ENCODE measurements around the gene RPIA.
A peak's percentile ranks its signal among the peaks of the same experiment; 100 is the strongest.
"Not testable (repeated sequence)": the region's sequence is repeated elsewhere in the genome, so short reads cannot be mapped to it uniquely, and the experiment has no call there.

Gene RPIA

DNA sequence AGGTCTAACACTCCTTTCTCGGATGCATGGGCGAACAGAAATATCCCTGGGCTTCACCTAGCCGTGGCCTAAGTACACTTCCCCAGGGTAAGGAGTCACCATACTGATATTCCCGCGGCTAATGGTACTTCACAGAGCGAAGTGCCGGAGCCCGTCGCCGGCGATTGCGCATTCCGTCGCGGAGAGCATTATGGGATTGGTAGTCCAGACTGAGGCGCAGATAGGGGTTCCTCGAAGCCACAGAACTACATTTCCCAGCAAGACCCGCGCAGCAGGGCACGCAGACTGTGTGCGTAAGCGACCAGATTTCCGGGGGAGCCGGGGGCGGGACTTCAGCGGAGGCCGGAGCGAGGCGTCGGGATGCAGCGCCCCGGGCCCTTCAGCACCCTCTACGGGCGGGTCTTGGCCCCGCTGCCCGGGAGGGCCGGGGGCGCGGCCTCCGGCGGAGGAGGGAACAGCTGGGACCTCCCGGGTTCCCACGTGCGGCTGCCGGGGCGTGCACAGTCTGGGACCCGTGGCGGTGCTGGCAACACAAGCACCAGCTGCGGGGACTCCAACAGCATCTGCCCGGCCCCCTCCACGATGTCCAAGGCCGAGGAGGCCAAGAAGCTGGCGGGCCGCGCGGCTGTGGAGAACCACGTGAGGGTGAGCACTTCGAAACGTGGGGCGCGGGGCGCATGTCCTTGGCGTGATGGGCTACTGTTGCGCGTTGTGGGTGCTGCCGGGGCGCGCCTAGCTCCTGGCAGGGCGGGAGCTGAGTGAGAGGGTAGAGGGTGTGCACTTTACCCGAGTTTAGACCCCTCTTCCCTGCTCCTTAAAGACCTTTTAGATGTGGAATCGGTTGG lies at the start of gene RPIA:
TSS of gene RPIA (plus strand) at position 335 of the 845 bp plus-strand sequence. CDS start at position 361, 26 bp downstream.
- peak; percentile 85 for DNase-seq

GRCh38 chr2:88642278-88642677 lies 49.2 kb upstream of the RPIA start:
- no peak for DNase-seq

- DNase-seq: not testable (repeated sequence)
These were observed 46.1 kb upstream of the RPIA start for GRCh38 chr2:88645291-88645882.

GRCh38 chr2:88651646-88652045 lies 39.8 kb upstream of the RPIA start:
- no peak for DNase-seq

- DNase-seq: no peak
These were observed 36.8 kb upstream of the RPIA start for GRCh38 chr2:88654714-88655113.

- DNase-seq: no peak
These were observed 34.8 kb upstream of the RPIA start for GRCh38 chr2:88656690-88657089.

DNA sequence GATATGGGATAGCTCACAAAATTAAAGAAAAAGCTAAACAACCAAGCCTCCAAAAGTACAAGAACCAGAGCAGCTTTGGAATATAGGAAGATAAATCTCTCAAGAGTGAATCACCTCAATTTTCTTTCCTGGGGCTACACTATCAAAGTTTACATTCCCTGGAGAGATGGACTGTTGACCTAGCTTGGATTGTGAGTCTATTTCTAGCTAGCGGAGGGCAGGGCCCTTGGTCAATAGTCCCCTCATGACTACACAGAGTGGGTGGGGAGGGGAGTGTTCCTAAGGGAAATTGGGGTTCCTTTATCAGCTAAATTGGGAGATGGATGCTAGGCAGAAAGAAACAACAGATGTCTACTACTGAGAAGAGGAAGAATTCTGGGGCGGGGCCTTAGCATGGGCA lies 34.3 kb upstream of the RPIA start:
- DNase-seq: no peak

DNA sequence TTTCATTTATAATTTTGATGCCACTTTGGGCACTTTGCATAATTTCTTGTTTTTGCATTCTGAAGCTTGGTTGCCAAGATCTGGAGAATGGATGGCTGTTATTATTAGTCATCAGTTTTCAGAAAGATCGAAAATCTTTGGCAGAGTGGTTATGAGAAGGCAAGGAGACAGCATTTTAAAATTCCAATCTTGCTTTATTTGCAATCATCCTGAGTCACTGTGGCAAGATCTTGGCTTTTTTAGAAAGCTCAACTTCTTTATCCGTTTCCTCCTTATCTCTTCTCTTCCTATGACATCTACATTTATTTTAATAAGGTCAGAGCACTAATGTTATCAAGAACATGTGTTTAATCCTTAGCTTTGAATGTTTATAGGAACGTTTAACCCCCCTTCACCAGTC lies 33.1 kb upstream of the RPIA start:
- DNase-seq: no peak

- DNase-seq: no peak
These were observed 32.5 kb upstream of the RPIA start for GRCh38 chr2:88658881-88659537.

GRCh38 chr2:88659538-88659915 lies 31.9 kb upstream of the RPIA start:
- DNase-seq: peak; percentile 87

GRCh38 chr2:88660622-88661021 lies 30.9 kb upstream of the RPIA start:
- no peak for DNase-seq

GRCh38 chr2:88666576-88666975 lies 24.9 kb upstream of the RPIA start:
- peak; percentile 73 for DNase-seq

- DNase-seq: no peak
These were observed 24.3 kb upstream of the RPIA start for GRCh38 chr2:88667219-88667618.

- no peak for DNase-seq
These were observed 22.6 kb upstream of the RPIA start for GRCh38 chr2:88668862-88669261.

DNA sequence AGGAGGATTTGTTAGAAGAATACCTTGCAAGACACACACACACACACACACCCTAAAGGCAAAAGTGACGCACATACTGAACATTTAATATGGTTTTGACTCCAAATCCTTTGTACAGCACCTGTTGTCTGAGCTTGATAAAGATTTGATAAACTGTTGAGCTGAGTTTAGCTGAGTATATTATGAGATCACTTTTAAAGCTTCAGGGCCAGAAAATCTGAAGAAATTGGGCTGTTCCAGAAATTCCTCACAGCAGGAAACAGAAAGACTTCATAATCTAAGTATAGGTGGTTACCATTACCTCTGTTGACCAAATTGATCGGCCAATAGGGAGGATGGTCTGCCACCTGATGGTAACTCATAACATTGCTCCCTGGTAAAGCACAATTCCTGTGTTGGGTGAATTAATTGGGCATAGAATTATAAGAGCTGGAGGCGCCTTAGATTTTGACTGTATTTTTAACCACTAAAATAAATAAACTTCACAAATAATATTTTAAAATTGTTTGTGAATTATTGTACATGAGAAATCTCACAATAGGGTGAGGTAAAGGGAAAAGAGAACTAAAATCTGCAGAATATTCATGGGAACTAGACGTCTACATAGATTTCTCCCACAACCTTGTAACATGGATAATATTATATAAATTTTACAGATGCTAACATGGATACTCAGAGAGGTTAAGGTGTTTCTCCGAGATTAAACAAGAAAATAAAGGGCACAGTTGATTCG lies 21.8 kb upstream of the RPIA start:
- DNase-seq: peak; percentile 46

GRCh38 chr2:88671786-88672427 lies 19.6 kb upstream of the RPIA start:
- DNase-seq: peak; percentile 15

- DNase-seq: no peak
These were observed 18.1 kb upstream of the RPIA start for GRCh38 chr2:88673363-88673762.

DNA sequence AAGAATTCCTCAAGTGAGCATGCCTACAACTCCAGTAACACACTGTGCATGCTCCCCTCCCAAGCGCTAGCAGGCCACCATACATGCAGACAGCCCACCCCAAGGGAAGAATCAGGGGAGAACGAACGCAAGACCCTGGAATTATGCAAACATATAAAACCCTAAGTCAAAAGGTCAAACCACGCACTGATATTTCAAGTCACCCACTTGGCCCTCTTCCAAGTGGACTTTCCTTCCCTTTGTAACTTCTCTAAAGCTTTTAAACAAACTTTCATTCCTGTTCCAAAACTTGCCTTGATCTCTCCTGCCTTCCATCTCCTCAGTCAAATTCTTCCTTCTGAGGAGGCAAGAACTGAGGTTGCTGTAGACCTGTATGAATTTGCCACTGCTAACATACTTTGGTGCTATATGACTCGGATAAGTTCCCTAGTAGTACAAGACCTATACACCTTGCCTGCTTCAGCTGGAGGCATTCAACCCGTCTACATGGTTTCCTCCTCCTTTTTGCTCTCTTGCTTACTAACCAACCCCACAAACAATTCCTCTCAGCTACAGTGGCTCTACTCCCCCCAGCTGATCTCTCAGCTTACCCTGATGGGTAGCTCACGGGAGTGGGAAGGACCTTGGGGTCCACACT lies 11.1 kb upstream of the RPIA start:
- no peak for DNase-seq

DNA sequence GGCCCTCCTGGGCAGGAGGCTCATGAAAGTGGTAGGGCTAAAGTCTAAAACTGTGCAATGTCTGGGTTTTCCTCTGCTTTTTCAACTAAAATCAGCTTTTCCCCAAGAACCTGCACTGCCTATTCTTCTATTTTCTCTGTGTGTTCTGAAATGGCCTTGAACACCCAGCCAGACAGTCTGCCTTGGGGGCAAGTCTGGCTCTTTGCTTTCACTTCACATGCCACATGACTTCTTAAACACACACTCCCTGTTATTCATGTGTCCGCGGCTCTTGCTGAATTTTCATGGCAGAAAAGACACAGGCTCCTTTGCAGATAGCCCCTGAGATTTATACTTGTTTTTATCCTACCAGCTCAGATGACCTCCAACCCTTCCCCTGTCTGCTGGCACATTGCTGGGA lies 10.6 kb upstream of the RPIA start:
- no peak for DNase-seq

DNA sequence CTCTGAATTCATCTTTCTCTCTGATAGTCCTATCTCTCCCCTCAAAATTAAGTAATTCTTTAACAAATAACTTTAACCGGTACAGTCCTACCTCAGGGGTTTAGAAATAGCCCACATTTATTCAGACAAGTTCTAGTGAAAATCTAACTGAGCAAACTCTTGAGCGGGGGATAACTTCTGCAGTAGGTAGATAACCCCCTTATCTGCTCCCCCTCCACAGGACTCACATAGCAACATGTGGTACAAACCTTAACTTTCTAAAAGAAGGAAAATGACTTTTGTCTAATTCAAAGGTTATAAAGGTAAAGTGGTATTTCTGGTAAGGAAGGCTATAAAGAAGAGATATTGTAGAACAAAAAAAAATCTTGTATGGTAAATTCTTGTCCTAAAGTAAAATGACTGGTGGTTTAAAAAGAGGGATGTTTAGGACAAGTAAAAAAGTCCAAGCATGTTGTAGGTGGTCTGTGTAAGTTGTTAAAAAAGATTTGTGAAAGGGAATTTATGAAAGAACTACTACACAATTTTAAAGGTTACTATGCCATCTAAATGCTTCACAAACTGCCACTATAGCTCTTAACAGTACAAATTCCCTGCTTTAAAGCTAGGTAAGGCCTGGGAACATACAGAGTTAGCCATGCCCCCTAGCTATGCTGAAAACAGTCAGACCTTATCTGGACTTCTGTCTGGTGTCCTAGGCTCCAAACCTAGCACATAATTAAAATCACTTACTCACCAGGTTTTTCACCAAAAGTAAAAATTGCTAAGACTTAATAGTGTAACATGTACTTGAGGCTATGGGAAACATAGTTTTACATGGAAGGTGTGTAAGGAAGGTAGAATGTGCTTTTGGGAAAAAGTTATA lies 8.1 kb upstream of the RPIA start:
- DNase-seq: no peak

DNA sequence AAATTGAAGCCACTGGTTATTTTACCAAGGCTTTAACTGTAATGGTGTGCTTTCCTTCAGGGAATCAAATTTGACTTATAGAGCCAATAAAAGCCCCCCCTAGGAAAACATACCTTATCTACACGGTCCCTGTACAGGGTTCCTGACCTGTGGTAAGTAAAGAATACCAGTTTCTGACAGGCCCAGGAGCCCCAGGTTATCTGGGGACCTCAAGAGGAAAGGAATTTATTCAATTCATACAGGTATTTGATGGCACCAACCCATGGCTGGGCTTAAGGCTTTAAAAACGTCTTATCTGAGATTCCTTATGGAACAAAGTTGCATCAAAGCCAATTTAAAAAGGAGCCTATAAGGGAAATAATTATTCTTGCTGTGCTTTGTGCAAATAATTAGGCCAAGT lies 7.0 kb upstream of the RPIA start:
- no peak for DNase-seq
